ENCODE measurements around the gene CSK.

DNA sequence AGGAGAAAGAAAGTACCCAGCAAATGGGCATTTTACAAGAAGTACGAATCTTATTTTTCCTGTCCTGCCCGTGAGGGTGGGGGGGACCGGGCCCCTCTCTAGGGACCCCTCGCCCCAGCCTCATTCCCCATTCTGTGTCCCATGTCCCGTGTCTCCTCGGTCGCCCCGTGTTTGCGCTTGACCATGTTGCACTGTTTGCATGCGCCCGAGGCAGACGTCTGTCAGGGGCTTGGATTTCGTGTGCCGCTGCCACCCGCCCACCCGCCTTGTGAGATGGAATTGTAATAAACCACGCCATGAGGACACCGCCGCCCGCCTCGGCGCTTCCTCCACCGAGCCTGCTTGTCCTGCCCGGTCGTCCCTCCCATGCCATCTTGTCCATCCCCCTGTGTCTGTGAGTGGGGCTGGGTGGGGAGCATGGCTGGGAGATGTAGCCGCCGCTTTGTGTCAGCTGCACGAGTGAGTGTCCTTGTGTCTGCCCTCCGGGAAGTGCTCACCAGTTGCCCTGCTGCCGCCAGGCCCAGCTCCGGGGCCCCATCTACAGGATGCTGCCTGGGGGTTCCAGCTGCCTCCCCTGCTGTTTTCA is 21.1 kb downstream of the CSK start:
- TF ChIP-seq, protein P1, sequence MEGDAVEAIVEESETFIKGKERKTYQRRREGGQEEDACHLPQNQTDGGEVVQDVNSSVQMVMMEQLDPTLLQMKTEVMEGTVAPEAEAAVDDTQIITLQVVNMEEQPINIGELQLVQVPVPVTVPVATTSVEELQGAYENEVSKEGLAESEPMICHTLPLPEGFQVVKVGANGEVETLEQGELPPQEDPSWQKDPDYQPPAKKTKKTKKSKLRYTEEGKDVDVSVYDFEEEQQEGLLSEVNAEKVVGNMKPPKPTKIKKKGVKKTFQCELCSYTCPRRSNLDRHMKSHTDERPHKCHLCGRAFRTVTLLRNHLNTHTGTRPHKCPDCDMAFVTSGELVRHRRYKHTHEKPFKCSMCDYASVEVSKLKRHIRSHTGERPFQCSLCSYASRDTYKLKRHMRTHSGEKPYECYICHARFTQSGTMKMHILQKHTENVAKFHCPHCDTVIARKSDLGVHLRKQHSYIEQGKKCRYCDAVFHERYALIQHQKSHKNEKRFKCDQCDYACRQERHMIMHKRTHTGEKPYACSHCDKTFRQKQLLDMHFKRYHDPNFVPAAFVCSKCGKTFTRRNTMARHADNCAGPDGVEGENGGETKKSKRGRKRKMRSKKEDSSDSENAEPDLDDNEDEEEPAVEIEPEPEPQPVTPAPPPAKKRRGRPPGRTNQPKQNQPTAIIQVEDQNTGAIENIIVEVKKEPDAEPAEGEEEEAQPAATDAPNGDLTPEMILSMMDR (conservative IDR thresholded peaks at IDR 0.05; ENCODE audit: low read depth, low read length): no peak
- no peak for TF ChIP-seq EZH2 (IDR thresholded peaks at IDR 0.05; ENCODE audit: borderline replicate concordance, low read depth, low read length, poor library complexity, severe bottlenecking)
